Trophoblast cell (in vitro differentiated cells and primary cell): ENCODE measurements around the gene CENPE.
A peak's percentile ranks its signal among the peaks of the same experiment; 100 is the strongest.
"Not testable (repeated sequence)": the region's sequence is repeated elsewhere in the genome, so short reads cannot be mapped to it uniquely, and the experiment has no call there.

ENCODE experiments used
- DNase-seq, 2 donors: peaks; one replicate each; pipeline ENCODE4 v3.0.0-alpha.2; 2016
- H2AFZ ChIP-seq: 2 replicates; pipeline ENCODE4 v1.6.1; 2013; ENCODE audit warnings: low read length, moderate library complexity, mild to moderate bottlenecking; ENCODE audit not compliant: insufficient read depth, poor library complexity
- H2AK5ac ChIP-seq: 2 replicates; pipeline ENCODE4 v1.6.1; 2013; ENCODE audit warnings: mild to moderate bottlenecking, low read length
- H2BK120ac ChIP-seq: 2 replicates; pipeline ENCODE4 v1.6.1; 2013; ENCODE audit warnings: low read length, mild to moderate bottlenecking, moderate library complexity; ENCODE audit not compliant: insufficient read depth, poor library complexity
- H2BK12ac ChIP-seq: 2 replicates; pipeline ENCODE4 v1.6.1; 2013; ENCODE audit warnings: mild to moderate bottlenecking, low read length, moderate library complexity
- H2BK5ac ChIP-seq: 2 replicates; pipeline ENCODE4 v1.6.1; 2013; ENCODE audit warnings: low read length, low read depth, moderate library complexity, mild to moderate bottlenecking; ENCODE audit not compliant: poor library complexity
- H3K14ac ChIP-seq: 2 replicates; pipeline ENCODE4 v1.6.1; 2013; ENCODE audit warnings: mild to moderate bottlenecking, low read length
- H3K18ac ChIP-seq: 2 replicates; pipeline ENCODE4 v1.6.1; 2013; ENCODE audit warnings: mild to moderate bottlenecking, low read length
- H3K23ac ChIP-seq: 2 replicates; pipeline ENCODE4 v1.6.1; 2013; ENCODE audit warnings: low read length
- H3K27ac ChIP-seq: 2 replicates; pipeline ENCODE4 v1.5.1; 2013; ENCODE audit warnings: low read depth, mild to moderate bottlenecking, inconsistent platforms, low read length, moderate library complexity
- H3K27me3 ChIP-seq: 2 replicates; pipeline ENCODE4 v1.6.1; 2013; ENCODE audit warnings: inconsistent platforms, mild to moderate bottlenecking, low read length, moderate library complexity; ENCODE audit not compliant: insufficient read depth
- H3K36me3 ChIP-seq, 2 experiments: 1 replicate in 1 of 2; 2 replicates in 1 of 2; pipeline ENCODE4 v1.6.1; 2013; ENCODE audit warnings: low read length in 2 of 2, mild to moderate bottlenecking in 2 of 2, moderate library complexity in 1 of 2; ENCODE audit not compliant: insufficient read depth in 2 of 2, control insufficient read depth in 1 of 2
- H3K4ac ChIP-seq: 2 replicates; pipeline ENCODE4 v1.6.1; 2013; ENCODE audit warnings: low read depth, mild to moderate bottlenecking, low read length, moderate library complexity
- H3K4me1 ChIP-seq, 2 experiments: 1 replicate in 1 of 2; 2 replicates in 1 of 2; pipeline ENCODE4 v1.6.1; 2013; ENCODE audit warnings: low read length in 2 of 2, mild to moderate bottlenecking in 2 of 2, moderate library complexity in 1 of 2; ENCODE audit not compliant: insufficient read depth in 2 of 2, control insufficient read depth in 1 of 2
- H3K4me2 ChIP-seq: 2 replicates; pipeline ENCODE4 v1.6.1; 2013; ENCODE audit warnings: inconsistent platforms, mild to moderate bottlenecking, low read length, moderate library complexity
- H3K4me3 ChIP-seq: 2 replicates; pipeline ENCODE4 v1.5.1; 2013; ENCODE audit warnings: mild to moderate bottlenecking, low read depth, low read length, inconsistent platforms
- H3K79me1 ChIP-seq: one replicate; pipeline ENCODE4 v1.6.1; 2013; ENCODE audit warnings: low read length
- H3K79me2 ChIP-seq: 2 replicates; pipeline ENCODE4 v1.6.1; 2013; ENCODE audit warnings: low read length, mild to moderate bottlenecking; ENCODE audit not compliant: control insufficient read depth, insufficient read depth, poor library complexity
- H3K9ac ChIP-seq: 2 replicates; pipeline ENCODE4 v1.6.1; 2013; ENCODE audit warnings: mild to moderate bottlenecking, low read length
- H3K9me3 ChIP-seq: 2 replicates; pipeline ENCODE4 v1.6.1; 2013; ENCODE audit warnings: low read depth, mild to moderate bottlenecking, control low read depth, inconsistent platforms, low read length; ENCODE audit not compliant: insufficient read depth
- H4K12ac ChIP-seq: 2 replicates; pipeline ENCODE4 v1.6.1; 2013; ENCODE audit warnings: low read depth, mild to moderate bottlenecking, low read length, moderate library complexity
- H4K8ac ChIP-seq: 2 replicates; pipeline ENCODE4 v1.6.1; 2013; ENCODE audit warnings: low read depth, mild to moderate bottlenecking, low read length, moderate library complexity
- H4K91ac ChIP-seq: one replicate; pipeline ENCODE4 v1.6.1; 2013; ENCODE audit warnings: low read depth, mild to moderate bottlenecking, low read length, moderate library complexity
- WGBS: extraction: QIAGEN DNeasy Blood & Tissue Kit; methylation state at CpG from one replicate; pipeline ENCODE4 v1.1.7; 2013; ENCODE audit warnings: missing lambda C conversion rate; ENCODE audit not compliant: insufficient read length, insufficient coverage; ENCODE audit errors: extremely low coverage; 5-methylcytosine and 5-hydroxymethylcytosine counted together

CENPE gene

GRCh38 chr4:103223556-103223955, 25.4 kb upstream of the CENPE start:
- H2AK5ac ChIP-seq, H3K4me3 ChIP-seq, H3K9ac ChIP-seq, H2BK5ac ChIP-seq, H3K9me3 ChIP-seq, H3K4me2 ChIP-seq, H4K91ac ChIP-seq, H2AFZ ChIP-seq, H3K79me1 ChIP-seq, H3K27ac ChIP-seq, H4K12ac ChIP-seq, H3K4me1 ChIP-seq, H3K4ac ChIP-seq, H3K14ac ChIP-seq, H3K18ac ChIP-seq, H3K36me3 ChIP-seq, H2BK120ac ChIP-seq, H3K27me3 ChIP-seq, H2BK12ac ChIP-seq, H3K23ac ChIP-seq, H3K79me2 ChIP-seq: not testable (repeated sequence)
- no CpG with 5 or more reads among the region's 4 CpGs for WGBS
- peak in 1 of 2 donors; percentile 34 for DNase-seq
- peak overlapping the region; percentile 67 for H4K8ac ChIP-seq

GRCh38 chr4:103207673-103208072, 9.5 kb upstream of the CENPE start:
- DNase-seq = peak in 1 of 2 donors; percentile 44
- no peak overlapping the region for H3K27ac ChIP-seq
- H3K4me3 ChIP-seq = no peak overlapping the region
- no CpG with 5 or more reads among the region's 5 CpGs for WGBS
- H2AK5ac ChIP-seq = no peak overlapping the region
- H3K23ac ChIP-seq = no peak overlapping the region
- no peak overlapping the region for H3K4me2 ChIP-seq
- H3K4ac ChIP-seq = no peak overlapping the region
- no peak overlapping the region for H3K18ac ChIP-seq
- no peak overlapping the region for H4K12ac ChIP-seq
- no peak overlapping the region for H3K9ac ChIP-seq
- no peak overlapping the region for H2BK5ac ChIP-seq
- H3K9me3 ChIP-seq = no peaks in the 10 kb centered on the region
- H4K91ac ChIP-seq = no peak overlapping the region
- H2AFZ ChIP-seq = no peak overlapping the region
- no peaks in the 10 kb centered on the region for H3K79me2 ChIP-seq
- H3K14ac ChIP-seq = no peak overlapping the region
- no peaks in the 10 kb centered on the region for H3K27me3 ChIP-seq
- H3K4me1 ChIP-seq = no peaks in the 10 kb centered on the region
- H2BK12ac ChIP-seq = no peak overlapping the region
- no peaks in the 10 kb centered on the region for H3K36me3 ChIP-seq
- no peaks in the 10 kb centered on the region for H3K79me1 ChIP-seq
- H2BK120ac ChIP-seq = no peak overlapping the region
- no peak overlapping the region for H4K8ac ChIP-seq

GRCh38 chr4:103204111-103204510, 6.0 kb upstream of the CENPE start:
- Histone ChIP-seq H4K91ac (no peak overlapping the region), H3K27ac (no peak overlapping the region)

GRCh38 chr4:103201724-103202123, 3.6 kb upstream of the CENPE start:
- no peak overlapping the region for H3K4me3 ChIP-seq
- no peak overlapping the region for H3K18ac ChIP-seq
- peak overlapping the region; percentile 12 for H3K23ac ChIP-seq
- no peak overlapping the region for H3K14ac ChIP-seq
- no peak overlapping the region for H3K4ac ChIP-seq
- H3K36me3 ChIP-seq = no peaks in the 10 kb centered on the region
- peaks cover 5% of the 10 kb centered on the region for H3K79me1 ChIP-seq
- no peak overlapping the region for H2BK120ac ChIP-seq
- no peak overlapping the region for H2BK5ac ChIP-seq
- H3K4me1 ChIP-seq = no peaks in the 10 kb centered on the region
- no peaks in the 10 kb centered on the region for H3K27me3 ChIP-seq
- no peaks in the 10 kb centered on the region for H3K9me3 ChIP-seq
- no peak for DNase-seq
- WGBS = no CpG with 5 or more reads among the region's 2 CpGs
- peaks cover 2% of the 10 kb centered on the region for H3K79me2 ChIP-seq
- no peak overlapping the region for H4K91ac ChIP-seq
- H2BK12ac ChIP-seq = no peak overlapping the region
- no peak overlapping the region for H3K4me2 ChIP-seq
- H2AFZ ChIP-seq = no peak overlapping the region
- H2AK5ac ChIP-seq = no peak overlapping the region
- no peak overlapping the region for H4K8ac ChIP-seq
- H3K9ac ChIP-seq = peak overlapping the region; percentile 66
- no peak overlapping the region for H3K27ac ChIP-seq
- H4K12ac ChIP-seq = no peak overlapping the region

More at GRCh38 chr4:103204111-103204510, 6.0 kb upstream of the CENPE start:
- no peak overlapping the region for H2BK12ac ChIP-seq
- H3K4me2 ChIP-seq = no peak overlapping the region
- no peak overlapping the region for H3K18ac ChIP-seq
- no peaks in the 10 kb centered on the region for H3K4me1 ChIP-seq
- H2AK5ac ChIP-seq = no peak overlapping the region
- no peaks in the 10 kb centered on the region for H3K79me2 ChIP-seq
- H3K36me3 ChIP-seq = no peaks in the 10 kb centered on the region
- H3K4me3 ChIP-seq = no peak overlapping the region
- no peak overlapping the region for H2AFZ ChIP-seq
- no peak overlapping the region for H4K12ac ChIP-seq
- DNase-seq = peak in 1 of 2 donors; percentile 54
- H3K79me1 ChIP-seq = no peaks in the 10 kb centered on the region
- no peak overlapping the region for H3K23ac ChIP-seq
- H3K27me3 ChIP-seq = no peaks in the 10 kb centered on the region
- no peak overlapping the region for H3K14ac ChIP-seq
- WGBS = no CpG with 5 or more reads among the region's 1 CpG
- no peak overlapping the region for H3K4ac ChIP-seq
- H3K9me3 ChIP-seq = no peaks in the 10 kb centered on the region
- H4K8ac ChIP-seq = no peak overlapping the region
- no peak overlapping the region for H3K9ac ChIP-seq
- H2BK120ac ChIP-seq = no peak overlapping the region
- no peak overlapping the region for H2BK5ac ChIP-seq
